ENCODE measurements around the gene FGF18.

GRCh38 chr5:171425596-171426244 lies 6.3 kb downstream of the FGF18 start:
- TF ChIP-seq CTCF (IDR thresholded peaks at IDR 0.05) (no peak), POLR2A (IDR thresholded peaks at IDR 0.05) (no peak)
